Measurements from ENCODE around the gene MACROD2. TPM values are rescaled to one million over a fixed set of nuclear protein-coding genes. Genes with fewer than 3 reads are reported as not detected.

Gene MACROD2
- total RNA-seq, 1 experiment from 2014 or later, result 3.7 TPM

- Histone ChIP-seq H4K20me1 (ENCODE audit: insufficient read depth) (no peaks in the 10 kb centered on the region), H3K9ac (ENCODE audit: low read length) (no peak overlapping the region), H3K9me2 (ENCODE audit: insufficient read depth) (no peaks in the 10 kb centered on the region), H2AFZ (ENCODE audit: low read depth, low read length, poor library complexity, severe bottlenecking) (no peak overlapping the region), H3K36me3 (ENCODE audit: control insufficient read depth in 1 of 2, insufficient read depth in 2 of 2, low read length in 2 of 2) (no peaks in the 10 kb centered on the region), H3K9me3 (ENCODE audit: control insufficient read depth in 1 of 2, insufficient read depth in 1 of 2, low read depth in 1 of 2, low read length in 2 of 2) (0 out of 4 replicates have a peak, but pooled peaks cover 0 to 4% of the 10 kb centered on the region in 2 experiments), H3K4me3 (replicated peaks in 1 of 2; ENCODE audit: low read depth in 1 of 2, low read length in 2 of 2) (no peak overlapping the region), H3K79me2 (ENCODE audit: insufficient read depth, low read length) (no peaks in the 10 kb centered on the region), H3K4me2 (ENCODE audit: low read length) (no peak overlapping the region), H3K27ac (ENCODE audit: low read depth, low read length) (no peak overlapping the region), H3K27me3 (ENCODE audit: insufficient read depth, low read length) (no peaks in the 10 kb centered on the region), H3K4me1 (ENCODE audit: control insufficient read depth in 1 of 2, insufficient read depth in 2 of 2, low read length in 2 of 2) (no peaks in the 10 kb centered on the region)
- DNase-seq (ENCODE audit: low read depth, low spot score) (no peak), ATAC-seq (no peak)
- BruUV-seq (replicated peaks), result no TSS peak
- ChIA-PET CTCF (no interaction called here), RAD21 (ENCODE audit: low non-redundant PET in 1 of 2, low total read pairs in 2 of 2, uncharacterized antibody in 2 of 2, unreplicated experiment in 2 of 2) (no interaction called here), POLR2A (no interaction called here)
- intact Hi-C loops (cut with micrococcal nuclease), result no loop called here
- TF ChIP-seq CEBPB (IDR thresholded peaks at IDR 0.05; ENCODE audit: low read depth) (no peak), REST (IDR thresholded peaks at IDR 0.05; ENCODE audit: low read depth) (no peak), RAD21 (IDR thresholded peaks at IDR 0.05; ENCODE audit: low read depth) (no peak), EGR1 (IDR thresholded peaks at IDR 0.05; ENCODE audit: low read depth) (no peak), ELF1 (IDR thresholded peaks at IDR 0.05; ENCODE audit: borderline replicate concordance, low read depth) (no peak), JUND (IDR thresholded peaks at IDR 0.05) (no peak), ZNF274 (IDR thresholded peaks at IDR 0.05; ENCODE audit: low read depth, low read length) (no peak), EZH2phosphoT487 (IDR thresholded peaks at IDR 0.05; ENCODE audit: borderline replicate concordance) (no peak), CBX3 (IDR thresholded peaks at IDR 0.05; ENCODE audit: low read depth) (no peak), YY1 (IDR thresholded peaks at IDR 0.05; ENCODE audit: extremely low read depth, insufficient replicate concordance, low read depth, low read length) (no peak), POLR2A (IDR thresholded peaks at IDR 0.05; ENCODE audit: borderline replicate concordance, extremely low read depth, insufficient read depth, insufficient read length) (no peak), CTCF (IDR thresholded peaks at IDR 0.05 in 2 of 3, conservative IDR thresholded peaks at IDR 0.05 in 1 of 3; ENCODE audit: borderline replicate concordance in 1 of 3, insufficient read depth in 1 of 3, low read depth in 2 of 3, low read length in 2 of 3) (no peak), TCF7L2 (IDR thresholded peaks at IDR 0.05; ENCODE audit: borderline replicate concordance, extremely low read depth, insufficient read depth, insufficient read length) (no peak), FOSL1 (IDR thresholded peaks at IDR 0.05; ENCODE audit: low read depth) (no peak), EZH2 (IDR thresholded peaks at IDR 0.05) (no peak), SIN3A (IDR thresholded peaks at IDR 0.05; ENCODE audit: low read depth) (no peak)
- TF ChIP-seq, protein P1, sequence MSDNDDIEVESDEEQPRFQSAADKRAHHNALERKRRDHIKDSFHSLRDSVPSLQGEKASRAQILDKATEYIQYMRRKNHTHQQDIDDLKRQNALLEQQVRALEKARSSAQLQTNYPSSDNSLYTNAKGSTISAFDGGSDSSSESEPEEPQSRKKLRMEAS (IDR thresholded peaks at IDR 0.05), result no peak
- TF ChIP-seq, protein P2, sequence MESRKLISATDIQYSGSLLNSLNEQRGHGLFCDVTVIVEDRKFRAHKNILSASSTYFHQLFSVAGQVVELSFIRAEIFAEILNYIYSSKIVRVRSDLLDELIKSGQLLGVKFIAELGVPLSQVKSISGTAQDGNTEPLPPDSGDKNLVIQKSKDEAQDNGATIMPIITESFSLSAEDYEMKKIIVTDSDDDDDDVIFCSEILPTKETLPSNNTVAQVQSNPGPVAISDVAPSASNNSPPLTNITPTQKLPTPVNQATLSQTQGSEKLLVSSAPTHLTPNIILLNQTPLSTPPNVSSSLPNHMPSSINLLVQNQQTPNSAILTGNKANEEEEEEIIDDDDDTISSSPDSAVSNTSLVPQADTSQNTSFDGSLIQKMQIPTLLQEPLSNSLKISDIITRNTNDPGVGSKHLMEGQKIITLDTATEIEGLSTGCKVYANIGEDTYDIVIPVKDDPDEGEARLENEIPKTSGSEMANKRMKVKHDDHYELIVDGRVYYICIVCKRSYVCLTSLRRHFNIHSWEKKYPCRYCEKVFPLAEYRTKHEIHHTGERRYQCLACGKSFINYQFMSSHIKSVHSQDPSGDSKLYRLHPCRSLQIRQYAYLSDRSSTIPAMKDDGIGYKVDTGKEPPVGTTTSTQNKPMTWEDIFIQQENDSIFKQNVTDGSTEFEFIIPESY (IDR thresholded peaks at IDR 0.05; ENCODE audit: extremely low read depth, insufficient replicate concordance, low read length), result no peak
Observed at GRCh38 chr20:14441201-14441600, 445.9 kb downstream of the MACROD2 start.

Data from HCT116 (cell line).